Activated CD8-positive, alpha-beta memory T cell treated with anti-CD3 and anti-CD28 coated beads, Interleukin-2, amount 50 U/mL, for 1 hour (primary cell): ENCODE results near the gene CLRN1.
"Not testable (repeated sequence)": the region's sequence is repeated elsewhere in the genome, so short reads cannot be mapped to it uniquely, and the experiment has no call there.

Source experiments
- DNase-seq: peaks from one replicate; pipeline ENCODE4 v3.0.0-alpha.2; 2020; ENCODE audit errors: extremely low read depth

The CLRN1 gene

GRCh38 chr3:150972366-150973071 is at the start of gene CLRN1:
TSS of gene CLRN1 (minus strand) at chr3:150972727. CDS start at chr3:150972708, 19 bp downstream.
- DNase-seq = no peak

- DNase-seq = no peak
Measured at GRCh38 chr3:151016478-151016795, 43.9 kb upstream of the CLRN1 start.

- no peak for DNase-seq
Measured at GRCh38 chr3:151015767-151016477, 43.4 kb upstream of the CLRN1 start.

- DNase-seq = no peak
Measured at GRCh38 chr3:151015181-151015580, 42.7 kb upstream of the CLRN1 start.

GRCh38 chr3:151014501-151015018 is 42.0 kb upstream of the CLRN1 start:
- DNase-seq = no peak

- DNase-seq = no peak
Measured at GRCh38 chr3:151012753-151013152, 40.2 kb upstream of the CLRN1 start.

- DNase-seq = no peak
Measured at GRCh38 chr3:151011427-151011826, 38.9 kb upstream of the CLRN1 start.

- DNase-seq = no peak
Measured at GRCh38 chr3:151009981-151010380, 37.5 kb upstream of the CLRN1 start.

GRCh38 chr3:151009430-151009829 is 36.9 kb upstream of the CLRN1 start:
- DNase-seq = no peak

- DNase-seq = no peak
Measured at GRCh38 chr3:151008699-151009098, 36.2 kb upstream of the CLRN1 start.

GRCh38 chr3:151003768-151004134 is 31.2 kb upstream of the CLRN1 start:
- no peak for DNase-seq

- DNase-seq = no peak
Measured at GRCh38 chr3:151003029-151003767, 30.7 kb upstream of the CLRN1 start.

- no peak for DNase-seq
Measured at GRCh38 chr3:151002003-151002981, 29.8 kb upstream of the CLRN1 start.

GRCh38 chr3:150998996-150999395 is 26.5 kb upstream of the CLRN1 start:
- no peak for DNase-seq

GRCh38 chr3:150996731-150997130 is 24.2 kb upstream of the CLRN1 start:
- no peak for DNase-seq

GRCh38 chr3:150995510-150995909 is 23.0 kb upstream of the CLRN1 start:
- DNase-seq = no peak

GRCh38 chr3:150989208-150989607 is 16.7 kb upstream of the CLRN1 start:
- DNase-seq = no peak

GRCh38 chr3:150988395-150988794 is 15.9 kb upstream of the CLRN1 start:
- DNase-seq = not testable (repeated sequence)

GRCh38 chr3:150985711-150986110 is 13.2 kb upstream of the CLRN1 start:
- DNase-seq = no peak

GRCh38 chr3:150984066-150984465 is 11.5 kb upstream of the CLRN1 start:
- no peak for DNase-seq

- DNase-seq = no peak
Measured at GRCh38 chr3:150978566-150979148, 6.1 kb upstream of the CLRN1 start.
